Fibroblast of lung (primary cell): Measurements from ENCODE around the gene PCAT7. TPM values are rescaled to one million over a fixed set of nuclear protein-coding genes. Genes with fewer than 3 reads are reported as not detected.

ENCODE experiments used
- DNase-seq, 2 donors: peaks; one replicate each; pipeline versions ENCODE4 v3.0.0 to v3.0.0-alpha.2; 2010; ENCODE audit warnings: low read depth in 2 of 2
- H2AFZ ChIP-seq: 2 replicates; pipeline ENCODE4 v1.5.1; 2012; ENCODE audit warnings: low read length, control low read depth, inconsistent platforms
- H3K27ac ChIP-seq: 2 replicates; pipeline ENCODE4 v1.5.1; 2011; ENCODE audit warnings: low read length, control low read depth; ENCODE audit not compliant: insufficient read depth
- H3K27me3 ChIP-seq: 2 replicates; pipeline ENCODE4 v1.5.1; 2011; ENCODE audit warnings: mild to moderate bottlenecking, low read length; ENCODE audit not compliant: control insufficient read depth, insufficient read depth
- H3K36me3 ChIP-seq: 2 replicates; pipeline ENCODE4 v1.5.1; 2011; ENCODE audit warnings: low read length; ENCODE audit not compliant: control insufficient read depth, insufficient read depth
- H3K4me1 ChIP-seq: 2 replicates; pipeline ENCODE4 v1.5.1; 2011; ENCODE audit warnings: low read length; ENCODE audit not compliant: control insufficient read depth, insufficient read depth; ENCODE audit errors: extremely low read depth
- H3K4me2 ChIP-seq: 2 replicates; pipeline ENCODE4 v1.5.1; 2011; ENCODE audit warnings: low read length, control low read depth; ENCODE audit not compliant: insufficient read depth; ENCODE audit errors: extremely low read depth
- H3K4me3 ChIP-seq, 4 experiments: fragments of 200-600 bp in 1 of 4; sonication (generic) in 1 of 4; replicated peaks in 1 of 4; 2 replicates each; pipeline ENCODE4 v1.5.1; 2011 to 2016; ENCODE audit warnings: low read length in 4 of 4, low read depth in 3 of 4, mild to moderate bottlenecking in 3 of 4, control low read depth in 2 of 4, inconsistent platforms in 1 of 4, mixed read lengths in 1 of 4; ENCODE audit not compliant: insufficient read depth in 1 of 4; ENCODE audit errors: control extremely low read depth in 1 of 4
- H3K79me2 ChIP-seq: 2 replicates; pipeline ENCODE4 v1.5.1; 2012; ENCODE audit warnings: mild to moderate bottlenecking, low read length, inconsistent platforms; ENCODE audit not compliant: control insufficient read depth, insufficient read depth
- H3K9ac ChIP-seq: 2 replicates; pipeline ENCODE4 v1.5.1; 2011; ENCODE audit warnings: mild to moderate bottlenecking, low read length, control low read depth; ENCODE audit not compliant: insufficient read depth
- H3K9me3 ChIP-seq: 2 replicates; pipeline ENCODE4 v1.5.1; 2012; ENCODE audit warnings: low read depth, low read length; ENCODE audit not compliant: control insufficient read depth, insufficient read depth
- H4K20me1 ChIP-seq: 2 replicates; pipeline ENCODE4 v1.5.1; 2011; ENCODE audit warnings: low read length; ENCODE audit not compliant: control insufficient read depth, insufficient read depth; ENCODE audit errors: extremely low read depth
- CTCF ChIP-seq, 2 donors: IDR thresholded peaks in 1 of 2; conservative IDR thresholded peaks in 1 of 2; 1 replicate in 1 of 2; 2 replicates in 1 of 2; pipeline ENCODE4 v1.5.1; 2011 to 2012; ENCODE audit warnings: low read length in 2 of 2, control low read depth in 1 of 2, inconsistent platforms in 1 of 2, low read depth in 1 of 2, mild to moderate bottlenecking in 1 of 2
- EZH2 ChIP-seq: IDR thresholded peaks from 2 replicates; pipeline ENCODE4 v1.5.1; 2012; ENCODE audit warnings: low read length, control low read depth, mild to moderate bottlenecking; ENCODE audit errors: missing control alignments
- polyA plus RNA-seq, 2 donors: library from polyadenylated mRNA; depleted of rRNA in 1 of 2; stranded (reverse) in 1 of 2; unstranded in 1 of 2; fragments of >200 nt; gene quantifications; 2 replicates each; pipeline ENCODE4 v1.2.1, GENCODE V29; 2011 to 2012; ENCODE audit warnings: missing spikeins in 1 of 2
- total RNA-seq: library from RNA; depleted of rRNA; stranded (reverse); fragments of >200 nt; gene quantifications from 2 replicates; pipeline ENCODE4 v1.2.1, GENCODE V29; 2014

PCAT7 gene
- total and polyA plus RNA-seq, 2 donors (not counting 1 experiment from before 2014, with no cell fraction given) = under 0.01 to 0.01 TPM

GRCh38 chr9:94517254-94517653 is 37.6 kb upstream of the PCAT7 start:
- no peaks in the 10 kb centered on the region for H3K4me1 ChIP-seq
- TF ChIP-seq CTCF (conservative IDR thresholded peaks at IDR 0.05 in 1 of 2, IDR thresholded peaks at IDR 0.05 in 1 of 2; ENCODE audit: low read depth in 1 of 2, low read length in 2 of 2) = no peak
- no peak overlapping the region for H3K4me3 ChIP-seq
- no peak overlapping the region for H3K4me2 ChIP-seq
- no peaks in the 10 kb centered on the region for H3K27me3 ChIP-seq
- no peak overlapping the region for H3K9ac ChIP-seq
- H3K79me2 ChIP-seq = no peaks in the 10 kb centered on the region
- DNase-seq = no peak
- H4K20me1 ChIP-seq = no peaks in the 10 kb centered on the region
- no peak overlapping the region for H3K27ac ChIP-seq
- no peaks in the 10 kb centered on the region for H3K9me3 ChIP-seq
- H2AFZ ChIP-seq = no peak overlapping the region
- H3K36me3 ChIP-seq = no peaks in the 10 kb centered on the region

GRCh38 chr9:94525396-94526035 is 29.4 kb upstream of the PCAT7 start:
- TF ChIP-seq EZH2 (no peak), CTCF (conservative IDR thresholded peaks at IDR 0.05 in 1 of 2, IDR thresholded peaks at IDR 0.05 in 1 of 2; ENCODE audit: low read depth in 1 of 2, low read length in 2 of 2) (no peak)
- no peaks in the 10 kb centered on the region for H3K9me3 ChIP-seq
- no peak overlapping the region for H3K9ac ChIP-seq
- no peaks in the 10 kb centered on the region for H3K4me1 ChIP-seq
- no peak overlapping the region for H3K4me3 ChIP-seq
- no peaks in the 10 kb centered on the region for H4K20me1 ChIP-seq
- no peak overlapping the region for H3K4me2 ChIP-seq
- no peaks in the 10 kb centered on the region for H3K36me3 ChIP-seq
- no peak overlapping the region for H3K27ac ChIP-seq
- H2AFZ ChIP-seq = no peak overlapping the region
- H3K27me3 ChIP-seq = no peaks in the 10 kb centered on the region
- DNase-seq = no peak
- H3K79me2 ChIP-seq = no peaks in the 10 kb centered on the region

- H3K27me3 ChIP-seq = no peaks in the 10 kb centered on the region
- TF ChIP-seq EZH2 = no peak
- no peak for TF ChIP-seq CTCF (conservative IDR thresholded peaks at IDR 0.05 in 1 of 2, IDR thresholded peaks at IDR 0.05 in 1 of 2; ENCODE audit: low read depth in 1 of 2, low read length in 2 of 2)
- no peaks in the 10 kb centered on the region for H3K9me3 ChIP-seq
- H3K9ac ChIP-seq = no peak overlapping the region
- no peaks in the 10 kb centered on the region for H3K4me1 ChIP-seq
- no peak for DNase-seq
- no peak overlapping the region for H3K4me2 ChIP-seq
- H4K20me1 ChIP-seq = no peaks in the 10 kb centered on the region
- H3K27ac ChIP-seq = no peak overlapping the region
- no peak overlapping the region for H3K4me3 ChIP-seq
- H2AFZ ChIP-seq = no peak overlapping the region
- no peaks in the 10 kb centered on the region for H3K36me3 ChIP-seq
- H3K79me2 ChIP-seq = no peaks in the 10 kb centered on the region
Observed at GRCh38 chr9:94526271-94526670, 28.6 kb upstream of the PCAT7 start.
